Lung (tissue), 12 donors: ENCODE measurements around the gene GPR173. TPM values are rescaled to one million over a fixed set of nuclear protein-coding genes. Genes with fewer than 3 reads are reported as not detected.

Source experiments
- ATAC-seq: fragments of 200-7000 bp; cut with Tn5 transposase; one replicate; pipeline ENCODE4 v1.9.1; 2020; ENCODE audit warnings: moderate number of reproducible peaks; ENCODE audit not compliant: insufficient read depth, low FRiP score
- DNase-seq, 3 donors: peaks; one replicate each; pipeline ENCODE4 v3.0.0-alpha.2; 2013 to 2017
- H3K27ac ChIP-seq, 2 donors: one replicate each; pipeline ENCODE4 v1.5.1; 2013; ENCODE audit warnings: mild to moderate bottlenecking in 2 of 2, moderate library complexity in 2 of 2, control low read depth in 1 of 2, inconsistent platforms in 1 of 2, low read depth in 1 of 2, low read length in 1 of 2
- H3K27me3 ChIP-seq, 3 donors: one replicate each; pipeline ENCODE4 v1.5.1; 2013; ENCODE audit warnings: low read length in 2 of 3; ENCODE audit not compliant: control insufficient read depth in 3 of 3, insufficient read depth in 3 of 3
- H3K36me3 ChIP-seq, 4 donors: one replicate each; pipeline ENCODE4 v1.5.1; 2013; ENCODE audit warnings: low read length in 4 of 4, mild to moderate bottlenecking in 1 of 4, moderate library complexity in 1 of 4; ENCODE audit not compliant: control insufficient read depth in 4 of 4, insufficient read depth in 4 of 4
- H3K4me1 ChIP-seq, 5 donors: one replicate each; pipeline ENCODE4 v1.5.1; 2013; ENCODE audit warnings: low read length in 5 of 5, mild to moderate bottlenecking in 2 of 5, moderate library complexity in 1 of 5; ENCODE audit not compliant: control insufficient read depth in 5 of 5, insufficient read depth in 5 of 5
- H3K4me3 ChIP-seq: one replicate; pipeline ENCODE4 v1.5.1; 2013; ENCODE audit warnings: mild to moderate bottlenecking, control low read depth, moderate library complexity
- H3K9ac ChIP-seq, 2 donors: one replicate each; pipeline ENCODE4 v1.5.1; 2013; ENCODE audit warnings: low read length in 2 of 2, control low read depth in 1 of 2; ENCODE audit not compliant: insufficient read depth in 1 of 2
- H3K9me3 ChIP-seq, 4 donors: one replicate each; pipeline ENCODE4 v1.5.1; 2013; ENCODE audit warnings: low read length in 3 of 4, mild to moderate bottlenecking in 1 of 4, moderate library complexity in 1 of 4; ENCODE audit not compliant: control insufficient read depth in 4 of 4, insufficient read depth in 3 of 4
- CTCF ChIP-seq: IDR thresholded peaks from 2 replicates; pipeline ENCODE4 v1.5.1; 2012; ENCODE audit warnings: mild to moderate bottlenecking; ENCODE audit errors: control extremely low read depth, extremely low read depth
- WGBS, 2 donors: extraction: QIAGEN DNeasy Blood & Tissue Kit; methylation state at CpG; one replicate each; pipeline ENCODE4 v1.1.7; 2013; 5-methylcytosine and 5-hydroxymethylcytosine counted together
- polyA plus RNA-seq, 2 donors: library from polyadenylated mRNA; stranded (reverse); fragments of 200-250 nt; gene quantifications; one replicate each; pipeline ENCODE4 v1.2.1, GENCODE V29; 2013
- total RNA-seq, 2 donors: library from RNA; depleted of rRNA in 1 of 2; stranded (reverse); fragments of >200 nt in 1 of 2; gene quantifications; one replicate each; pipeline ENCODE4 v1.2.1, GENCODE V29; 2014 to 2021
- donor health status: control.
- donor health status: control.
- donor health status: Bipolar disorder and iron deficiency.
- donor health status: healthy.
- donor health status: DM: yes; HTN: yes; CAD: no.

Gene GPR173
- total and polyA plus RNA-seq, 4 donors, result 0.94 to 4.6 (median 2.0) TPM

GRCh38 chrX:53114864-53115549 lies 66.4 kb downstream of the GPR173 start:
- Histone ChIP-seq H3K9me3 (peaks cover 0 to 6% (median 0%) of the 10 kb centered on the region in 4 donors), H3K9ac (no peak overlapping the region), H3K36me3 (peaks cover 0 to 6% (median 3%) of the 10 kb centered on the region in 4 donors), H3K4me3 (no peak overlapping the region), H3K27me3 (peaks cover 0 to 20% (median 10%) of the 10 kb centered on the region in 3 donors), H3K4me1 (peaks cover 0 to 6% (median 0%) of the 10 kb centered on the region in 5 donors), H3K27ac (no peak overlapping the region)
- WGBS, 2 donors, result 82 to 100% methylated on average over 1 to 6 of the region's 6 CpGs
- no peak for TF ChIP-seq CTCF
- ATAC-seq (no peak), DNase-seq (no peak)

- peaks cover 0 to 20% (median 10%) of the 10 kb centered on the region in 3 donors for H3K27me3 ChIP-seq
- 70 to 93% methylated on average over 2 of the region's 2 CpGs for WGBS, 2 donors
- DNase-seq, result no peak
- peak overlapping the region in 1 of 2 donors; percentile 36 for H3K27ac ChIP-seq
- peaks cover 0 to 6% (median 3%) of the 10 kb centered on the region in 4 donors for H3K36me3 ChIP-seq
- ATAC-seq, result no peak
- H3K9ac ChIP-seq, result no peak overlapping the region
- H3K4me3 ChIP-seq, result no peak overlapping the region
- no peak for TF ChIP-seq CTCF
- peaks cover 0 to 6% (median 0%) of the 10 kb centered on the region in 4 donors for H3K9me3 ChIP-seq
- H3K4me1 ChIP-seq, result peaks cover 0 to 6% (median 0%) of the 10 kb centered on the region in 5 donors
Measured at GRCh38 chrX:53115550-53115874, 66.9 kb downstream of the GPR173 start.

- Histone ChIP-seq H3K9ac (no peak overlapping the region), H3K27me3 (peaks cover 0 to 20% (median 10%) of the 10 kb centered on the region in 3 donors), H3K4me1 (peaks cover 0 to 6% (median 0%) of the 10 kb centered on the region in 5 donors), H3K9me3 (peaks cover 0 to 6% (median 0%) of the 10 kb centered on the region in 4 donors), H3K4me3 (no peak overlapping the region), H3K27ac (peak overlapping the region in 1 of 2 donors; percentile 36), H3K36me3 (peaks cover 0 to 6% (median 3%) of the 10 kb centered on the region in 4 donors)
- TF ChIP-seq CTCF, result no peak
- 69 to 81% methylated on average over 3 of the region's 3 CpGs for WGBS, 2 donors
- DNase-seq (peak in 2 of 3 donors; percentile 2 to 44), ATAC-seq (no peak)
Measured at GRCh38 chrX:53116101-53116500, 67.5 kb downstream of the GPR173 start.
